Mucosa of stomach (tissue), 1 donor: ENCODE data around the gene FMNL2.

ENCODE experiments used
- H3K27me3 ChIP-seq: one replicate; pipeline ENCODE4 v1.7.0; 2013; ENCODE audit warnings: mild to moderate bottlenecking, low read length; ENCODE audit not compliant: control insufficient read depth, insufficient read depth
- H3K36me3 ChIP-seq: one replicate; pipeline ENCODE4 v1.7.0; 2013; ENCODE audit warnings: low read length; ENCODE audit not compliant: control insufficient read depth, insufficient read depth
- H3K4me1 ChIP-seq: one replicate; pipeline ENCODE4 v1.7.0; 2013; ENCODE audit warnings: mild to moderate bottlenecking, low read length; ENCODE audit not compliant: control insufficient read depth, insufficient read depth
- H3K4me3 ChIP-seq: one replicate; pipeline ENCODE4 v1.7.0; 2013; ENCODE audit warnings: low read length
- H3K9ac ChIP-seq: one replicate; pipeline ENCODE4 v1.7.0; 2013; ENCODE audit warnings: mild to moderate bottlenecking, low read length, moderate library complexity
- H3K9me3 ChIP-seq: one replicate; pipeline ENCODE4 v1.7.0; 2013; ENCODE audit warnings: mild to moderate bottlenecking, low read length, moderate library complexity; ENCODE audit not compliant: control insufficient read depth
- donor health status: Pancreatic carcinoma.

FMNL2 gene

GRCh38 chr2:152363936-152364335 is 29.0 kb downstream of the FMNL2 start:
- Histone ChIP-seq H3K9me3 (no peaks in the 10 kb centered on the region), H3K4me3 (no peak overlapping the region), H3K9ac (no peak overlapping the region), H3K27me3 (no peaks in the 10 kb centered on the region), H3K36me3 (no peaks in the 10 kb centered on the region), H3K4me1 (no peaks in the 10 kb centered on the region)

GRCh38 chr2:152367547-152368390 is 32.8 kb downstream of the FMNL2 start:
- no peak overlapping the region for H3K4me3 ChIP-seq
- no peaks in the 10 kb centered on the region for H3K36me3 ChIP-seq
- H3K4me1 ChIP-seq, result no peaks in the 10 kb centered on the region
- H3K9ac ChIP-seq, result no peak overlapping the region
- no peaks in the 10 kb centered on the region for H3K9me3 ChIP-seq
- H3K27me3 ChIP-seq, result no peaks in the 10 kb centered on the region

GRCh38 chr2:152369176-152369860 is 34.3 kb downstream of the FMNL2 start:
- Histone ChIP-seq H3K36me3 (no peaks in the 10 kb centered on the region), H3K9me3 (no peaks in the 10 kb centered on the region), H3K4me3 (no peak overlapping the region), H3K27me3 (no peaks in the 10 kb centered on the region), H3K9ac (no peak overlapping the region), H3K4me1 (no peaks in the 10 kb centered on the region)

- H3K4me1 ChIP-seq, result no peaks in the 10 kb centered on the region
- H3K9ac ChIP-seq, result no peak overlapping the region
- no peaks in the 10 kb centered on the region for H3K9me3 ChIP-seq
- H3K27me3 ChIP-seq, result no peaks in the 10 kb centered on the region
- no peak overlapping the region for H3K4me3 ChIP-seq
- H3K36me3 ChIP-seq, result no peaks in the 10 kb centered on the region
These were observed 35.8 kb downstream of the FMNL2 start for GRCh38 chr2:152370783-152371182.

GRCh38 chr2:152372438-152372984 is 37.5 kb downstream of the FMNL2 start:
- Histone ChIP-seq H3K4me3 (no peak overlapping the region), H3K27me3 (no peaks in the 10 kb centered on the region), H3K4me1 (no peaks in the 10 kb centered on the region), H3K36me3 (no peaks in the 10 kb centered on the region), H3K9ac (no peak overlapping the region), H3K9me3 (no peaks in the 10 kb centered on the region)

GRCh38 chr2:152375174-152375573 is 40.2 kb downstream of the FMNL2 start:
- Histone ChIP-seq H3K9me3 (no peaks in the 10 kb centered on the region), H3K9ac (no peak overlapping the region), H3K27me3 (no peaks in the 10 kb centered on the region), H3K4me1 (peaks cover 5% of the 10 kb centered on the region), H3K4me3 (no peak overlapping the region), H3K36me3 (no peaks in the 10 kb centered on the region)

- no peak overlapping the region for H3K4me3 ChIP-seq
- no peaks in the 10 kb centered on the region for H3K9me3 ChIP-seq
- peaks cover 5% of the 10 kb centered on the region for H3K4me1 ChIP-seq
- no peak overlapping the region for H3K9ac ChIP-seq
- no peaks in the 10 kb centered on the region for H3K36me3 ChIP-seq
- H3K27me3 ChIP-seq, result no peaks in the 10 kb centered on the region
These were observed 41.4 kb downstream of the FMNL2 start for GRCh38 chr2:152376385-152376784.

GRCh38 chr2:152376968-152377367 is 42.0 kb downstream of the FMNL2 start:
- Histone ChIP-seq H3K9ac (no peak overlapping the region), H3K36me3 (no peaks in the 10 kb centered on the region), H3K4me1 (peaks cover 5% of the 10 kb centered on the region), H3K9me3 (no peaks in the 10 kb centered on the region), H3K4me3 (no peak overlapping the region), H3K27me3 (no peaks in the 10 kb centered on the region)

- no peak overlapping the region for H3K9ac ChIP-seq
- no peaks in the 10 kb centered on the region for H3K27me3 ChIP-seq
- no peak overlapping the region for H3K4me3 ChIP-seq
- peaks cover 5% of the 10 kb centered on the region for H3K4me1 ChIP-seq
- H3K9me3 ChIP-seq, result no peaks in the 10 kb centered on the region
- no peaks in the 10 kb centered on the region for H3K36me3 ChIP-seq
These were observed 44.1 kb downstream of the FMNL2 start for GRCh38 chr2:152379089-152379488.

- Histone ChIP-seq H3K36me3 (no peaks in the 10 kb centered on the region), H3K27me3 (no peaks in the 10 kb centered on the region), H3K4me1 (peaks cover 5% of the 10 kb centered on the region), H3K9me3 (no peaks in the 10 kb centered on the region), H3K4me3 (no peak overlapping the region), H3K9ac (no peak overlapping the region)
These were observed 45.5 kb downstream of the FMNL2 start for GRCh38 chr2:152380261-152381055.

- Histone ChIP-seq H3K36me3 (no peaks in the 10 kb centered on the region), H3K9me3 (no peaks in the 10 kb centered on the region), H3K4me3 (no peak overlapping the region), H3K4me1 (no peaks in the 10 kb centered on the region), H3K9ac (no peak overlapping the region), H3K27me3 (no peaks in the 10 kb centered on the region)
These were observed 48.7 kb downstream of the FMNL2 start for GRCh38 chr2:152383702-152384101.

GRCh38 chr2:152384992-152385391 is 50.0 kb downstream of the FMNL2 start:
- no peak overlapping the region for H3K9ac ChIP-seq
- H3K4me1 ChIP-seq, result no peaks in the 10 kb centered on the region
- no peaks in the 10 kb centered on the region for H3K27me3 ChIP-seq
- no peak overlapping the region for H3K4me3 ChIP-seq
- H3K36me3 ChIP-seq, result no peaks in the 10 kb centered on the region
- H3K9me3 ChIP-seq, result no peaks in the 10 kb centered on the region
